Endothelial cell of umbilical vein (primary cell): Measurements from ENCODE around the gene IRF6.
"Not testable (repeated sequence)": the region's sequence is repeated elsewhere in the genome, so short reads cannot be mapped to it uniquely, and the experiment has no call there.

Experiments used
- CTCF ChIP-seq, 2 donors: IDR thresholded peaks; 1 replicate in 1 of 2; 2 replicates in 1 of 2; pipeline ENCODE4 v1.5.1; 2011; ENCODE audit warnings: low read length in 2 of 2, mild to moderate bottlenecking in 2 of 2, moderate library complexity in 2 of 2, control low read depth in 1 of 2, inconsistent platforms in 1 of 2, low read depth in 1 of 2; ENCODE audit not compliant: insufficient read depth in 1 of 2; ENCODE audit errors: extremely low read depth in 1 of 2
- EZH2 ChIP-seq: IDR thresholded peaks from 2 replicates; pipeline ENCODE4 v1.6.1; 2012; ENCODE audit warnings: borderline replicate concordance, low read depth, mild to moderate bottlenecking, moderate library complexity, low read length, inconsistent platforms; ENCODE audit not compliant: severe bottlenecking
- JUN ChIP-seq: IDR thresholded peaks from 2 replicates; pipeline ENCODE4 v1.6.1; 2011; ENCODE audit warnings: borderline replicate concordance, low read depth; ENCODE audit not compliant: insufficient read length, insufficient read depth
- MAX ChIP-seq: IDR thresholded peaks from 2 replicates; pipeline ENCODE4 v1.6.1; 2011; ENCODE audit not compliant: insufficient read depth, insufficient read length
- POLR2A ChIP-seq: IDR thresholded peaks from 2 replicates; pipeline ENCODE4 v1.6.1; 2012; ENCODE audit warnings: low read depth, mild to moderate bottlenecking, control low read depth, low read length

- not testable (repeated sequence) for TF ChIP-seq CTCF (IDR thresholded peaks at IDR 0.05; ENCODE audit: extremely low read depth in 1 of 2, insufficient read depth in 1 of 2, low read depth in 1 of 2, low read length in 2 of 2); EZH2; POLR2A; MAX; JUN
Measured at GRCh38 chr1:209793711-209794110, 12.2 kb downstream of the IRF6 start.
